Glutamatergic neuron (in vitro differentiated cells): ENCODE data around the gene DUSP22. TPM values are rescaled to one million over a fixed set of nuclear protein-coding genes. Genes with fewer than 3 reads are reported as not detected.

Source experiments
- DNase-seq: peaks from one replicate; pipeline ENCODE4 v3.0.0; 2022
- H3K27ac Mint-ChIP-seq: one replicate; pipeline ENCODE4 v1.8.0; 2020; ENCODE audit warnings: mild to moderate bottlenecking, mixed read lengths, inconsistent platforms; ENCODE audit not compliant: unreplicated experiment
- H3K27me3 Mint-ChIP-seq: one replicate; pipeline ENCODE4 v1.8.0; 2020; ENCODE audit warnings: mild to moderate bottlenecking, moderate library complexity, mixed read lengths, inconsistent platforms; ENCODE audit not compliant: unreplicated experiment
- H3K36me3 Mint-ChIP-seq: one replicate; pipeline ENCODE4 v1.8.0; 2020; ENCODE audit warnings: mild to moderate bottlenecking, mixed read lengths, inconsistent platforms; ENCODE audit not compliant: unreplicated experiment
- H3K4me1 Mint-ChIP-seq: one replicate; pipeline ENCODE4 v1.8.0; 2020; ENCODE audit warnings: mild to moderate bottlenecking, low read depth, mixed read lengths, inconsistent platforms; ENCODE audit not compliant: unreplicated experiment
- H3K4me3 Mint-ChIP-seq: one replicate; pipeline ENCODE4 v1.8.0; 2020; ENCODE audit warnings: mild to moderate bottlenecking, mixed read lengths, inconsistent platforms; ENCODE audit not compliant: unreplicated experiment
- H3K9me3 Mint-ChIP-seq: one replicate; pipeline ENCODE4 v1.8.0; 2020; ENCODE audit warnings: mild to moderate bottlenecking, moderate library complexity, mixed read lengths, inconsistent platforms; ENCODE audit not compliant: unreplicated experiment
- total RNA-seq: library from RNA; stranded (reverse); fragmentation: NEBNext Ultra II Directional; extraction: Animal tissue kit (Norgen Biotek cat#: 25700); gene quantifications from one replicate; pipeline ENCODE4 v1.2.1, GENCODE V29; 2021; ENCODE audit not compliant: unreplicated experiment
- TF ChIP-seq, protein P1 (sequence below): fragments of 200-600 bp; sonication (generic); IDR thresholded peaks from one replicate; pipeline ENCODE4 v1.5.0; 2021; ENCODE audit not compliant: partially characterized antibody, unreplicated experiment

DUSP22 gene
- total RNA-seq, 1 donor from 2014 or later = 40.4 TPM

DNA sequence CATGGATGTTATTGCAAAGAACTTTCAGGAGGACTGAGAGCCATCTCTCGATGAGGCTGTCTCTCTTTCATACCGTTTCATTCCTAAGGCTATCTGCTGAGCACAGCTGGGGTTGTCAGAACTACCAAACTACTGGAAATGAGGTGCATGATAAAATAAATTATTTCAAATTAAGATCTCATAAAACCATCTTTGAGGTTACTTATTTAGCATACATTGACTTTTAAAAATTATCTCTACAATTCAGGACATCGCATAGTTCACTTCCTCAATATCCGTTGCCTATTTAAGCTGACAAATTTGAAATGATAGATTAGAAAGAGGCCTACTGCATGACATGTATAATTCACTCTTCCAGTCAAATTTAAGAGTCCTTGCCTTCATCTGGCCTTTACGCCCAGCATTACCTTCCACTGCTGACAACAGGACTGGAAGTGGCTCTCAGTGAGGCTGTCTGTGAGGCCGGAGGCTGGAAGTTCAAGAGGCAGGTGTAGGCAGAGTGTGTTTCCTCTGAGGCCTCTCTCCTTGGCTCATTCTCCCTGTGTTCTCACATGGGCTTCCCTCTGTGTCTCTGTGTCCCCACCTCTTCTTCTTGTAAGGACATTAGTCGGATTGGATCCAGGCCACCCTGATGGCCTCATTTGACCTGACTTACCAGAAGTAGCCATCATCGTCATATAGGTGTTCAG is 12.8 kb upstream of the DUSP22 start:
- TF ChIP-seq, protein P1, sequence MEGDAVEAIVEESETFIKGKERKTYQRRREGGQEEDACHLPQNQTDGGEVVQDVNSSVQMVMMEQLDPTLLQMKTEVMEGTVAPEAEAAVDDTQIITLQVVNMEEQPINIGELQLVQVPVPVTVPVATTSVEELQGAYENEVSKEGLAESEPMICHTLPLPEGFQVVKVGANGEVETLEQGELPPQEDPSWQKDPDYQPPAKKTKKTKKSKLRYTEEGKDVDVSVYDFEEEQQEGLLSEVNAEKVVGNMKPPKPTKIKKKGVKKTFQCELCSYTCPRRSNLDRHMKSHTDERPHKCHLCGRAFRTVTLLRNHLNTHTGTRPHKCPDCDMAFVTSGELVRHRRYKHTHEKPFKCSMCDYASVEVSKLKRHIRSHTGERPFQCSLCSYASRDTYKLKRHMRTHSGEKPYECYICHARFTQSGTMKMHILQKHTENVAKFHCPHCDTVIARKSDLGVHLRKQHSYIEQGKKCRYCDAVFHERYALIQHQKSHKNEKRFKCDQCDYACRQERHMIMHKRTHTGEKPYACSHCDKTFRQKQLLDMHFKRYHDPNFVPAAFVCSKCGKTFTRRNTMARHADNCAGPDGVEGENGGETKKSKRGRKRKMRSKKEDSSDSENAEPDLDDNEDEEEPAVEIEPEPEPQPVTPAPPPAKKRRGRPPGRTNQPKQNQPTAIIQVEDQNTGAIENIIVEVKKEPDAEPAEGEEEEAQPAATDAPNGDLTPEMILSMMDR = no peak
- Mint-ChIP-seq H3K36me3 (peaks cover 18% of the 10 kb centered on the region), H3K4me3 (no peak overlapping the region), H3K4me1 (no peaks in the 10 kb centered on the region), H3K9me3 (peaks cover 5% of the 10 kb centered on the region), H3K27me3 (peaks cover 2% of the 10 kb centered on the region), H3K27ac (no peak overlapping the region)
- DNase-seq = no peak

DNA sequence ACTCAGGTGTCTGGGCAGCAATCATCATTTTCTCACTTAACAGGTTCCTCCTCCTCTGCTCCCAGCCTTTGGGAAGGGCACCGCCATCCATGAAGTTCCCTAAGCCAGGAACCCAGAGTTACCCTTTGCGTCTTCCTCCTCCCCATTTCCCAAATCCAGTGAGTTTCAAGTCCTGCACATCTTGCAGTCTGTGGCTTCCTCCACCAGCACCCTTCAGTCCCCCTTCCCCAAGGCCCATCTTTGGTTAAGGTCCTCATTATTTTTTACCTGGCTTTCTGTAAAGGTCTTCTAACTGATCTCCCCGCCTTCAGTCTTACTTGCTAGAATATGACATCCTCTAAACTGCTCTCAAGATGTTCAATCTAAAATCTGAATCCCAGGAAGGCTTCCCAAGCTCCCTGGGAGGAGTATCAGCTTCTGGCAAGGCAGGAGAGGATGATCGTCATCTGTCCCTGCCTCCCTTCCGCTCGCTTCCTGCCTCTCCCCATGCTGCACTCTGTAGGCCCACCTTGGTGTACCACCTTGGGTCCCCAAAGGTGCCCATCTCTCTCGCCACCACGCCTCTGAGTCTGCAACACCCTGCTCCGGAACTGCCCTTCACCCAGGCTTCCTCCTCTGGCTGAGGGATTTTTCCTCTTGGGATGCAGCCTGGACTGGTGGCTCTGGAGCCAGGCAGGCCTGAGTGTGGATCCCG is 11.4 kb upstream of the DUSP22 start:
- Mint-ChIP-seq H3K27me3 (peaks cover 4% of the 10 kb centered on the region), H3K36me3 (peaks cover 18% of the 10 kb centered on the region), H3K4me3 (no peak overlapping the region), H3K27ac (peak overlapping the region; percentile 24), H3K9me3 (peaks cover 5% of the 10 kb centered on the region), H3K4me1 (no peaks in the 10 kb centered on the region)
- TF ChIP-seq, protein P1 = no peak
- no peak for DNase-seq

DNA sequence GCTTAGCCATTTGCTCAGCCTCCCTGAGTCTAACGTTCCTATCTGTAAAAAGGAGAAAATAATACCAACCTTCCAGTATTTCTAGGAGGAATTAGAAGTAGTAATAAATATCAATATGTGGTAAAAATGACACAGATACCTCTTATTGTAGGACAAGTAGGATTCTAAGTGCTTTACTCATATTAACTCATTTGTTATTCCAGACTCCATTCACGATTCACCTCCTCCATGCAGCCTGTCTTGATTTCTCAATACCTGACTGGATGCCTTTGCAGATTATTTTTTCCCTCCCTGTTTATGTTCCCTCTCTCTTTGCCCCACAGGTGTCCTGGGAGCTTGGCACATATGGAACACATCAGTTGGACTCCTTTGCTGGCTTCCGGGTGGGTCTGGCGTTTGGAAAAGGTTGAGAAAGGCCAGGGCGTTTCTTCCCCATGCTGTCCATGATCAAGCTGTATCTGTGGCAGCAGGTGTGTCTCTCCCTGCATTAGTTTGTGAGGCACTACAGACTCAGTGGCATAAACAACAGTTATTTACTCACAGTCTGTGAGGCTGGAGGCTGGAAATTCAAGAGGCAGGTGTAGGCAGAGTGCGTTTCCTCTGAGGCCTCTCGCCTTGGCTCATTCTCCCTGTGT is 10.7 kb upstream of the DUSP22 start:
- no peaks in the 10 kb centered on the region for H3K4me1 Mint-ChIP-seq
- peaks cover 18% of the 10 kb centered on the region for H3K36me3 Mint-ChIP-seq
- no peak overlapping the region for H3K4me3 Mint-ChIP-seq
- no peak for DNase-seq
- H3K27ac Mint-ChIP-seq = no peak overlapping the region
- peaks cover 5% of the 10 kb centered on the region for H3K9me3 Mint-ChIP-seq
- peaks cover 4% of the 10 kb centered on the region for H3K27me3 Mint-ChIP-seq
- TF ChIP-seq, protein P1 = no peak

DNA sequence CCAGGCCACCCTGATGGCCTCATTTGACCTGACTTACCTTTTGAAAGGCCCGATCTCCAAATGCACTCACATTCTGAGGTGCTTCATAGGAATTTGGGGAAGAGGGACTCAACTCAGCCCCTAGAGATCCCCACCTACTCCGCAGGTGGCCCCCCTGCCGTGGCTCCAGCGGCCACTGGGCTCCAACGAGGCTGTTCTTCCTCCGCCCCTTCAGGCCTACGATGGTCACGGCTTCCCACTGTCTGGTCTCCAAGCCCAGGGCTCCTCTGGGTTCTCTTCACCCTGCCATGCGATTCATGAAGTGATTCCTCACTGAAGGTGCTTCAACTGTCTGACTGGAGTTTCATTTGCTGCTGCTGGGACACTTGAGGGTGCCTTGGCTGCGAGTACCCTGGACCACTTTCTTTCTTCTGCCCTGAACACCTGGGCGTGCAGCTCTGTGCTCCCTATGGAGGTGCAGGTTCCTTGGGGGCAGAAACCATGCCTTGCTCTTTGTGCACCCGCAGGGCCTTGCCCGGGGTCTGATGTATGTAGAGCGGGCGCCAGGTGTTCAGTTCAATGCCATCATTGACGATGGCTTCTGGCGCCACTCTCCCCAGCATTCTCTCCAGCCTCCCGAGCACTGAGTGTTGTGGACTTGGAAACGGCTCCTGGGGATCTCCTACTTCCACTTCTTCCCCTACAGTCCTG is 10.0 kb upstream of the DUSP22 start:
- Mint-ChIP-seq H3K36me3 (peaks cover 19% of the 10 kb centered on the region), H3K4me3 (no peak overlapping the region), H3K4me1 (no peaks in the 10 kb centered on the region), H3K9me3 (peaks cover 5% of the 10 kb centered on the region), H3K27ac (no peak overlapping the region), H3K27me3 (peaks cover 4% of the 10 kb centered on the region)
- TF ChIP-seq, protein P1 = no peak
- no peak for DNase-seq
